Stromal cell of bone marrow (primary cell): ENCODE data around the gene TXNDC8.

Experiments used
- DNase-seq: peaks from one replicate; pipeline ENCODE4 v3.0.0-alpha.2; 2012; ENCODE audit warnings: low read depth

Gene TXNDC8

DNA sequence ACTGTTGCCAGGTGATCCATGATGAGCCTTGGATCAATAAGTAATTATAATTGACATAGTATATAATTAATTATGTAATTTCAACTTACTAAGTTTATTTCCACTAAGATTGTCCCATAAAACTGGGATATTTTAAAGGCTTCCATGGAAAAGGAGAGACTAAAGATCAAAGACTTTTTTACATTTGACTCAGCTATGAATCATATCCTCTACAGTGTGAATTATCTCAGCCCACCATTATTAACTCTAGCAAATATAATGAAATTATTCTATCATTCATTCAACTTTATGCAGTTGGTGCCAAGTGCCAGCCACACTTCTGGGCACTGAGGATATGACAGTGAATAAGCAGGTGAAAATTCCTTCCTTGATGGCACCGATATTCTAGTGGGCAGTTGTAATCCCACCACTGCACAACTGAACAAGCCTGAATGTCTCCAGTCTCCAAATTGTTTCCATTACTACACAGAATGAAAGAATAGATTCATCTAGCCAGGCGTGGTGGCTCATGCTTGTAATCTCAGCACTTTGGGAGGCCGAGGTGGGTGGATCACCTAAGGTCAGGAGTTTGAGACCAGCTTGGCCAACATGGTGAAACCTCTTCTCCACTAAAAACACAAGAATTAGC is 59.5 kb downstream of the TXNDC8 start:
- no peak for DNase-seq

DNA sequence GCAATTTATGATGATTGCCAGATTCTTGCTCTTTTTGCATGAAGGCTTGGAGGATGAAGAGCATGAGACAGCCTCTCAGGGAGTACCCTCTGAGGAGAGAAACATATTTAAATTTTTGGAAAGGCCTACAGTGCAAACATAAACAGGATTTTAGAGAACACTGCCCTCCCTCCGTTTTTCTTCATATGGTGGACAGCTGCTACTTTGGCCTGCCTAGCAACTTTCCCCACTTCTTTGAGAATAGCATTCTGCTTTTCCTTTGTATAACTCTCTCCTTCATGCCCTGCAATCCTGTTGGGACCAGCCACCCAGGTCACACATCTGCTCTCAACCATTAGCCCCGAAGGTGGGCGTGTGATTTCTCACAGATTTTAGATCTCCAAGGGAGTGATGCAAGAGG is 60.9 kb downstream of the TXNDC8 start:
- no peak for DNase-seq

DNA sequence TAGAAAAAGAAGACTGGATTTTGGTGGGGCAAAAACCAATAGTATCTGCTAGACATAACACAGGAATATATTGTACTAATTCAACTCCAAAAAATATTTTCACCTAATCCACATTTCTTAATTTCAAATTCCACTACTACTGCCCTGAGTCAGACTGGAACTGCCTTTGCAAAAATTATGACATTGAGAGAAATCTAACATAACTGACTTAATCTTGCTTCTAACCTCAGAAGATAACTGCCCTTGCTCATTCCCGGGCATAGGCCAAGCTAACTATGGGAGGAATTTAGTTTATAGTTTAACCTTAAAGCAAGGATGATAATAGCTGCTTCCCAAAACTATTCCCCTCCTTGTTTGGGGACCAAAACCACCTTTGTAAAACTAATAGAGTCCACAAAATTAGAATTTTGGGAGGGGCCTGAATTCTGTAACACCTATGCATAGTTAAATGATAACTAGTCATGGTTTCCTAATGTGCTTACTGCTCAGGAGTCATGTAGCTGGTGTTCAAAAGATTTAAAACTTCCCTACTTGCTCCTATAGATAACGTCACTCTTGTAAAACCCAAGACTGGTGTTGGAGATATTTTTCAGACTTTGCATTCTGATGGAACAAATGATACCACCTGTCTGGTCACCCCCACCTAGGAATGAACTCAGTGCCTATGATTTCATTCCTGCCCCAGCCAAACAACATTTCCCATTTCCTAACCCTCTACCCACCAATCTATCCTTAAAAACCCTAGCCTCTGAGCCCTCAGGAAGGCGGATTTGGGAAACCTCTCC is 67.3 kb downstream of the TXNDC8 start:
- DNase-seq: no peak

DNA sequence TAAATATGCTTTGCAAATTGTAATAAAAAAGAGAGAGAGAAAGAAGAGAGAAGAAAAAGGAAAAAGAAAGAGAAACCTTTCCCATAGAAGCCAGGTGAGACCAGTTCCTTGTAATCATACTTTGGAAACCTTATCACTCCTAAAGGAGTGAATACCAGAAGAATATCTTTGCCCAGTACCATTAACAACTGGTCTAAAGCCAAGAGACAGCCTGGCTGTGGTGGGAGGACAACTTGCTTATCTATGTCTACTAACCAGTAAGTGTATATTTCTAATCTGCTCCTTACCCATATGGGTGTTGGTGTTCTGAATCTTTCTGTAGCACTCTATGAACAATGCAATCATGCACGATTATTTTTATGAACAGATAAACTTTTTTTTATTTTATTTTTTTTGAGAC is 70.9 kb downstream of the TXNDC8 start:
- DNase-seq: no peak

- no peak for DNase-seq
Observed at GRCh38 chr9:110261632-110262031, 76.0 kb downstream of the TXNDC8 start.

DNA sequence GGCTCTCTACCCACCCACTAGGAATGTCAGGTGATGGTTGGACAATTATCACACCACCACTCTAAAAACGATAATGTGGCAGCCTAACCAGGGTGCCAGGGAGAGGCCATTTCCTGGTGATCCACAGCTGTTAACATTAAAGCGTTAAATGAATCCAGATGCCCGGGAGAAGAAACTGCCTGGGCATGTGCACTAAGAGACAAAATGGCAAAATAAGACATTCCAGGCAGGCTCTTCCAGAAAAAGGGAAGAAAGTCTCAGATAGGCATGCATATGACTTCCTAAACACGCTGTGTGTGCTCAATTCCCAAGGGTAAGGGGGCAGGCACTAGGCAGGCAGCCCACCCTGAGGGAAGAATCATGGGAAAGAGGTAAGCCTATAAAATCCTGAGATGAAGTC is 76.8 kb downstream of the TXNDC8 start:
- DNase-seq: no peak

GRCh38 chr9:110259566-110259965 is 78.1 kb downstream of the TXNDC8 start:
- DNase-seq: no peak

DNA sequence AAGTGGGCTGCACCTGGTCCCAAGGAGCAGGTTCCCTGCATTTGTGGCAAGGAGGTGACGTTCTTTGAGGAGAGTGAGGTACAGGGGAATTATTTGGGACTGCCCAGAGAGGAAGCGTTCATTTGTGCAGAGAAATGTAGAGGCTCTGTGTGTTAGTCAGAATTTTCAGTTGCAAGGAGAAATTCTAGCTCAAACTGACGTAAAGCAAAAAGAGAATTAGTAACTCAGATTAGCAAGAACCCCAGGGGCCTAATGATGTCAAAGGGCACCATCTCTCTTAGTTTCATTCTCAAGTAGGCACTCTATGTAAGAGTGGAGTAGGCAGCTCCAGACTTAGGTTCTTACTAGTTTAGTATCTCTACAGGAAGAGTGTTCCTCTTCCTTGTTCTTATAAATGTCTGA is 79.0 kb downstream of the TXNDC8 start:
- no peak for DNase-seq

DNA sequence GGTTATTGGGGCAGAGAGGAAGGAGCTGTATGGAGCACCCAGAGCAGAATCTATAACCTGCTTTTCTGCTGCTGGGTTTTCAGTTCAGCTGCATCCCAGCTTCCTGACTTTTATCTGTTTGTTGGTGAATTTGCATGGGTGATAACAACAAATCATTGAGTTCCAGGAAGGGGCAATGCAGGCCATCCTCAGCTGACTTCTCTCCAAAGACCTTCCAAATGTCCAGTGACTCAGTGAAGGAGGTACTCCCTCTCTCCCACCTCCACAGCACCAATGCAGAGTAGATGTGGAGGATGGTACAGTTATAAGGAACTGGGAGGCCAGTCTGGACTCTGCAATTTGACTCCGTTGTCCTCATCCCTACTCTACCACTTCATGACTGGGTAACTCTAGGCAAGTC is 79.7 kb downstream of the TXNDC8 start:
- DNase-seq: no peak

- no peak for DNase-seq
Observed at GRCh38 chr9:110257097-110257841, 80.4 kb downstream of the TXNDC8 start.

- peak; percentile 85 for DNase-seq
Observed at GRCh38 chr9:110256380-110257096, 81.1 kb downstream of the TXNDC8 start, which contains the start of gene TXN. Gene TXN, minus strand, starts transcription at chr9:110256507. Its CDS starts 72 bp downstream, at chr9:110256435.

DNA sequence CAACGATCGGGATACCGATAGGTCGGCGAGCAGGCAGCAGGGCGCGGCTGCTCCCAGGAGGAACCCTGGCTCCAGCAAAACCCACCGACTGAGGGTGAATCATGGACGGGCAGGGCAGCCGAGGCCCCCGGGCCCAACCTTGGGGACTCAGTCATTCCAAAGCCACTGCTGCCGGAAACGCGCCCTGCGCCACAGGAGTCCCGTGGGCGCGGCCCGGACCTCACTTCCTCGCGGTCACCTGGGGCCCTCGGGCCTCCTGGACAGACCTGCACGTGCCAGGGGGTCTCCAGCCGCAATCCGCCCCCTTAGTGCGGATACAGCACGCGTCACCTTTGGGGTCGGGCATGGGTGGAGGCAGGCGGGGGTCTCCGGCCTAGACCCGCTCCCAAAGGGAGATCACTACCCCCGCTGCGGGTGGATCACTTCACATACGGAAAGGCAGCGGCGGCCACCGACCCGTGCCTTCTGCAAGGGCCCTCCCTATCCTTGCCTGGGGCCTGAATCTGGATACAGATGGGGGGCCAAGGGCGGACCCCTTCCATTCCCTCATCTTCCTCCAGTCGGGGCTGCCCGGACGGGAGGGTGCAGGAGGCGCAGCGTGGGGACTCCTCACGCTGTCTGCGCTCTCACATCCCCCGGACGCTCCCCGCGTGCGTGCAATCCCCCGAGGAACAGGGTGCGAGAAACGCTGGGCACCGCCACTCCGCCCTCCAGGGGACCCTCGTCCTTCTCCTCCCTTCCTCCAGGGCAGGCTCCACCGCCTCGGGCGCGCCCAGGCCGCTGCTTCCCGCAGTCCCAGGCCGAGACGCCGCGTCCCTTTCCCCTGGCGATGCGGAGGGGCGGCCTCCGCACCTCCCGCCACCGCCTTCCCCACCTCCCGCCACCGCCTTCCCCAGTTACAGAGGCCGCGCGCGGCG is 81.9 kb downstream of the TXNDC8 start:
- DNase-seq: no peak

- no peak for DNase-seq
Observed at GRCh38 chr9:110255034-110255462, 82.6 kb downstream of the TXNDC8 start.

- DNase-seq: no peak
Observed at GRCh38 chr9:110254500-110254899, 83.2 kb downstream of the TXNDC8 start.
